H4 (cell line): ENCODE data around the gene CNOT1. TPM values are rescaled to one million over a fixed set of nuclear protein-coding genes. Genes with fewer than 3 reads are reported as not detected.
A peak's percentile ranks its signal among the peaks of the same experiment; 100 is the strongest.
"Not testable (repeated sequence)": the region's sequence is repeated elsewhere in the genome, so short reads cannot be mapped to it uniquely, and the experiment has no call there.

Experiments used
- DNase-seq: peaks from one replicate; pipeline ENCODE4 v3.0.0-alpha.2; 2015; ENCODE audit warnings: low spot score
- total RNA-seq: library from RNA; depleted of rRNA; stranded (reverse); fragments of >200 nt; shearing (Covaris generic); gene quantifications from 2 replicates; pipeline ENCODE4 v1.2.3, GENCODE V29; 2014

The CNOT1 gene
- total RNA-seq, 1 experiment from 2014 or later: 112 TPM

GRCh38 chr16:58638148-58639036, 8.8 kb upstream of the CNOT1 start:
- DNase-seq: peak; percentile 85

GRCh38 chr16:58637021-58637420, 7.4 kb upstream of the CNOT1 start:
- DNase-seq: not testable (repeated sequence)

- no peak for DNase-seq
Measured at GRCh38 chr16:58636466-58636865, 6.8 kb upstream of the CNOT1 start.

- no peak for DNase-seq
Measured at GRCh38 chr16:58635502-58635901, 5.9 kb upstream of the CNOT1 start.

- DNase-seq: no peak
Measured at GRCh38 chr16:58634265-58634802, 4.7 kb upstream of the CNOT1 start.

GRCh38 chr16:58628845-58629732, 537 bp downstream of the CNOT1 start:
- no peak for DNase-seq

- DNase-seq: no peak
Measured at GRCh38 chr16:58624209-58624608, 5.4 kb downstream of the CNOT1 start.

- no peak for DNase-seq
Measured at GRCh38 chr16:58620396-58620795, 9.2 kb downstream of the CNOT1 start.

GRCh38 chr16:58615280-58615679, 14.3 kb downstream of the CNOT1 start:
- no peak for DNase-seq

GRCh38 chr16:58614860-58615259, 14.8 kb downstream of the CNOT1 start:
- DNase-seq: no peak

GRCh38 chr16:58614212-58614611, 15.4 kb downstream of the CNOT1 start:
- peak; percentile 10 for DNase-seq

GRCh38 chr16:58612965-58613364, 16.7 kb downstream of the CNOT1 start:
- DNase-seq: not testable (repeated sequence)

GRCh38 chr16:58608601-58609136, 21.0 kb downstream of the CNOT1 start:
- no peak for DNase-seq

GRCh38 chr16:58605562-58605961, 24.1 kb downstream of the CNOT1 start:
- no peak for DNase-seq

GRCh38 chr16:58591083-58591482, 38.5 kb downstream of the CNOT1 start:
- no peak for DNase-seq

GRCh38 chr16:58589326-58589905, 40.2 kb downstream of the CNOT1 start:
- DNase-seq: no peak

- DNase-seq: no peak
Measured at GRCh38 chr16:58588406-58588805, 41.2 kb downstream of the CNOT1 start.

- DNase-seq: no peak
Measured at GRCh38 chr16:58586340-58587030, 43.1 kb downstream of the CNOT1 start.

- DNase-seq: no peak
Measured at GRCh38 chr16:58584831-58585505, 44.7 kb downstream of the CNOT1 start.

GRCh38 chr16:58582971-58583765, 46.5 kb downstream of the CNOT1 start:
- DNase-seq: no peak
